Stimulated activated CD4-positive, alpha-beta T cell treated with anti-CD3 and anti-CD28 coated beads, TNF-alpha, amount 100 ng/mL, for 48 hours (primary cell): ENCODE measurements around the gene TTYH3.
A peak's percentile ranks its signal among the peaks of the same experiment; 100 is the strongest.

Experiments
- DNase-seq, 3 donors: peaks; one replicate each; pipeline ENCODE4 v3.0.0-alpha.2; 2020; ENCODE audit warnings: low read depth in 3 of 3

TTYH3 gene

DNA sequence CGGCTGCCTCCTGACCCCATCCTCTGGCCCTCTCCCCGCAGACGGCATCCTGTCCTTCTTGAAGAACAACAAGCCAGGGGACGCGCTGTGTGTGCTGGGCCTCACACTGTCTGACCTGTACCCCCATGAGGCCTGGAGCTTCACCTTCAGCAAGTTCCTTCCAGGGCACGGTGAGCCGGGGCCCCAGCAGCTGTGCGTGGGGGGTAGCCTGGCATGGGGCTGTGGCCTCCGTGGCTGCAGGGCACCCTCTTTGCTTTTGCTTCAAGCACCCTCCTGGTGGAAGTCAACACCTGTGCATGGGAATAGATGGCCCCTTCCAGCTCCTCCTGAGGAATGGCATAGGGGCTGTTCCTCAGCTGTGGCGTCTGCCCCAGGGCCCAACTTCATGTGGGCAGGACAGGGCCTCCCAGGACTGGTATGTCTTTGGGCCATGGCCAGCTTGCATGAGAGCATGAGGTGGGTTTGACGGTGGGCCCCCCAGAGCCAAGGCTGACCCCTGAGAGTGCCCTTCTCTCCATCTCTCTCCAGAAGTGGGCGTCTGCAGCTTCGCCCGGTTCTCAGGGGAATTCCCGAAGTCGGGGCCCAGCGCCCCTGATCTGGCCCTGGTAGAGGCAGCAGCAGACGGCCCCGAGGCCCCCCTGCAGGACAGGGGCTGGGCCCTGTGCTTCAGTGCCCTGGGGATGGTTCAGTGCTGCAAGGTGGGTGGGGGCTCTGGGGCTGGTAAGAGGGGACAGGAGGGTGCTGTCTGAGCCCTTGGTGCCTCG, 76.9 kb downstream of the TTYH3 start:
- DNase-seq = no peak

DNA sequence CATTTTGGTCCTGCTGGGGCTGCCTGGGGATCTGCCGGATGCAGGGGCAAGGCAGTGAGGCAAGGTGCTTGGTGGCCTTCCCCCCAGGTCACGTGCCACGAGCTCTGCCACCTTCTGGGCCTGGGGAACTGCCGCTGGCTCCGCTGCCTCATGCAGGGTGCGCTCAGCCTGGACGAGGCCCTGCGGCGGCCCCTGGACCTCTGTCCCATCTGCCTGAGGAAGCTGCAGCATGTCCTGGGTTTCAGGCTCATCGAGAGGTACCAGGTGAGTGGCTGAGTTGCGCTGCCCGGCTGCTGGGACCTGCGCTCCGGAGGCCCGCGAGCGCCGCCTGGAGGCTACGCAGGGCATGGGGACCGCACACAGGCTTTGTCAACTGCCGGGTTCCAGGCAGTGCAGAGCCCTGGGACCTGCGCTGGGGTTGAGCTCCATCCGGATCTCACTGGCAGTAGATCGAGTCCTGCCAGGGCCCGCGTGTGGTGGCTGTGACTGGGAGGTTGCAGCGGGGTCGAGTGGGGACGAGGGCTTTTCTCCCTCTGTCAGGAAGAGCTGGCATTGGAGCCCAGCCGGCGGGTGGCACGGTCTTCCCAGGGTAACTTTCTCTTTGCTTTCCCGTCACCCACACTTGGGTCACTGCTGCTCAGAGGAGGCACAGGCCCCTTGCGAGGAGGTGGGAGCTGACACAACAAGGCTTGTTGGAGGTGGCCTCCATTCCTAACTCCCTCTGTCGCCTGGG, 77.9 kb downstream of the TTYH3 start:
- DNase-seq = peak; percentile 60 to 80 (median 66)

DNA sequence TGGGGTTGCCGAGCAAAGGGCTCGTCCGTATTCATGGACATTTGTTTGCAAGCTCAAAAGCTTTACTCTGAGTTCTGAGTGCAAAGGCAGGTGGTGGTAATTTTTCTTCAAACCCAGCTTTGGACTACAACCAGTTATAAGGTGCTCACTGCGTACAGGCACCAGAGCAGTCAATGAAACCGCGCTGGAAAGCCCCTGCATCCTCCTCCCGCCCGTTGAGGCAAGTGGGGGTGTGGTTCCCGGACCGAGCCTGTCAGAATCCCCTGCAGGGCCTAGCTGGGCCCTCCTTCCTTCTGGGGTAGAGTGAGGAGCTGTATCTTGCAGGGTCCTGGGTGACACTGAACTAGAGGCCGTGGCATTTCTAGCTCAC, 78.5 kb downstream of the TTYH3 start:
- DNase-seq = no peak

- no peak for DNase-seq
Measured at GRCh38 chr7:2710901-2711551, 79.2 kb downstream of the TTYH3 start.

- DNase-seq = no peak
Measured at GRCh38 chr7:2711895-2712675, 80.3 kb downstream of the TTYH3 start.

DNA sequence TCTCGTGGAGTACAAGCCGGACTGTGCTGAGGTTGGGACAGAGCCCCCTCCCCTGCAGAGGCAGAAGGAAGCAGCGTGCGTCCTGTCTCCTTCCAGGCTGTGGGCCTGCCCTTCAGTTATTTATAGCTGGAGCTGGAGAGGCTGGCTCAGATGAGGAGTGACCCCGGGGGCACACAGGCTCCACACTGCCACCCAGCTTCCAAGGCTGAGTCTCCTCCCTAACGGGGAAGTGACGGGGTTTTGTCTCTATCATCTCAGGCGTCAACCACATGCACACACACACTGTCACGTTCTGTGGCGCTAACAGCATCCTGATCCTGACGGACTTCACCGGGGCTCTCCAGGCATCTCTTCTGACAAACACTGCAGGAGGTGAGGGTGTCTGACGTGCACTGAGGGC, 81.6 kb downstream of the TTYH3 start:
- DNase-seq = no peak

- DNase-seq = no peak
Measured at GRCh38 chr7:2713978-2714377, 82.2 kb downstream of the TTYH3 start.
